Measurements from ENCODE around the gene SPATA25.
"Not testable (repeated sequence)": the region's sequence is repeated elsewhere in the genome, so short reads cannot be mapped to it uniquely, and the experiment has no call there.

Gene SPATA25

GRCh38 chr20:45913116-45913515 is 25.7 kb upstream of the SPATA25 start:
- no peak for DNase-seq (ENCODE audit: low read depth)

GRCh38 chr20:45912344-45912682 is 24.9 kb upstream of the SPATA25 start:
- no peak for DNase-seq (ENCODE audit: low read depth)

GRCh38 chr20:45911486-45912343 is 24.3 kb upstream of the SPATA25 start, which contains the start of gene PLTP:
Gene PLTP, minus strand, starts transcription at chr20:45912155. Its CDS starts 703 bp downstream, at chr20:45911452.
- no peak for DNase-seq (ENCODE audit: low read depth)

- DNase-seq (ENCODE audit: low read depth) = peak; percentile 98
Measured at GRCh38 chr20:45910670-45911485, 23.5 kb upstream of the SPATA25 start.

GRCh38 chr20:45909817-45910669 is 22.6 kb upstream of the SPATA25 start:
- no peak for DNase-seq (ENCODE audit: low read depth)

- no peak for DNase-seq (ENCODE audit: low read depth)
Measured at GRCh38 chr20:45909336-45909808, 21.9 kb upstream of the SPATA25 start.

GRCh38 chr20:45908084-45908483 is 20.7 kb upstream of the SPATA25 start:
- no peak for DNase-seq (ENCODE audit: low read depth)

GRCh38 chr20:45907219-45907948 is 20.0 kb upstream of the SPATA25 start:
- DNase-seq (ENCODE audit: low read depth) = no peak

GRCh38 chr20:45905505-45906079 is 18.2 kb upstream of the SPATA25 start:
- DNase-seq (ENCODE audit: low read depth) = no peak

GRCh38 chr20:45904583-45905504 is 17.4 kb upstream of the SPATA25 start:
- DNase-seq (ENCODE audit: low read depth) = no peak

GRCh38 chr20:45902199-45902701 is 14.8 kb upstream of the SPATA25 start:
- DNase-seq (ENCODE audit: low read depth) = no peak

- not testable (repeated sequence) for DNase-seq (ENCODE audit: low read depth)
Measured at GRCh38 chr20:45901332-45901731, 13.9 kb upstream of the SPATA25 start.

GRCh38 chr20:45899046-45899835 is 11.8 kb upstream of the SPATA25 start:
- DNase-seq (ENCODE audit: low read depth) = no peak

GRCh38 chr20:45898285-45898684 is 10.9 kb upstream of the SPATA25 start:
- DNase-seq (ENCODE audit: low read depth) = no peak

GRCh38 chr20:45897692-45898091 is 10.3 kb upstream of the SPATA25 start:
- no peak for DNase-seq (ENCODE audit: low read depth)

GRCh38 chr20:45897289-45897688 is 9.9 kb upstream of the SPATA25 start:
- DNase-seq (ENCODE audit: low read depth) = no peak

GRCh38 chr20:45896641-45897161 is 9.3 kb upstream of the SPATA25 start:
- no peak for DNase-seq (ENCODE audit: low read depth)

GRCh38 chr20:45894797-45895196 is 7.4 kb upstream of the SPATA25 start:
- DNase-seq (ENCODE audit: low read depth) = no peak

- no peak for DNase-seq (ENCODE audit: low read depth)
Measured at GRCh38 chr20:45893831-45894230, 6.4 kb upstream of the SPATA25 start.

All from stromal cell of bone marrow (primary cell).